ENCODE results near the gene TMEM161A. TPM values are rescaled to one million over a fixed set of nuclear protein-coding genes. Genes with fewer than 3 reads are reported as not detected.
A peak's percentile ranks its signal among the peaks of the same experiment; 100 is the strongest.

The TMEM161A gene
- total and polyA plus RNA-seq, 2 of the 13 experiments (the other 11 are each of a cell fraction or from before 2014, with no cell fraction given) = 25.9 to 31.4 TPM

- TF ChIP-seq ZSCAN25 (CRISPR knock-in tag; IDR thresholded peaks at IDR 0.05) (no peak), SMAD3 (CRISPR knock-in tag; IDR thresholded peaks at IDR 0.05) (no peak), PITX1 (CRISPR knock-in tag; IDR thresholded peaks at IDR 0.05) (peak; percentile 28; the same call in 1 of the 2 replicates), RFXANK (CRISPR knock-in tag; IDR thresholded peaks at IDR 0.05) (no peak), MEIS2 (CRISPR knock-in tag; IDR thresholded peaks at IDR 0.05) (no peak), THAP11 (CRISPR knock-in tag; IDR thresholded peaks at IDR 0.05) (no peak), CBX1 (IDR thresholded peaks at IDR 0.05; ENCODE audit: low read depth) (no peak), NR2F2 (IDR thresholded peaks at IDR 0.05; ENCODE audit: borderline replicate concordance, low read depth) (0 out of 2 replicates have a peak, but pooled peaks have one; percentile 22), MXD1 (CRISPR knock-in tag; IDR thresholded peaks at IDR 0.05) (no peak), HINFP (CRISPR knock-in tag; IDR thresholded peaks at IDR 0.05; ENCODE audit: low read depth) (no peak), ZNF784 (CRISPR knock-in tag; IDR thresholded peaks at IDR 0.05; ENCODE audit: borderline replicate concordance) (no peak; the same call in 1 of the 2 replicates), TBX2 (CRISPR knock-in tag; IDR thresholded peaks at IDR 0.05; ENCODE audit: borderline replicate concordance) (peak; percentile 42; the same call in 1 of the 2 replicates), ATF7-NPFF (CRISPR knock-in tag; IDR thresholded peaks at IDR 0.05; ENCODE audit: low read depth) (no peak), ZNF407 (CRISPR knock-in tag; IDR thresholded peaks at IDR 0.05; ENCODE audit: not compliant biosample characterization) (no peak), ZSCAN9 (CRISPR knock-in tag; IDR thresholded peaks at IDR 0.05; ENCODE audit: borderline replicate concordance) (no peak), ASH2L (IDR thresholded peaks at IDR 0.05; ENCODE audit: insufficient read length, low read depth, low read length) (peak; percentile 23), MBNL3 (CRISPR knock-in tag; conservative IDR thresholded peaks at IDR 0.05) (no peak), ZNF841 (CRISPR knock-in tag; IDR thresholded peaks at IDR 0.05; ENCODE audit: borderline replicate concordance) (no peak), RARA (CRISPR knock-in tag; IDR thresholded peaks at IDR 0.05) (no peak)
Observed at GRCh38 chr19:19170053-19170872, 32.0 kb upstream of the TMEM161A start, which contains the start of gene MEF2B (continued).
